ENCODE data around the gene CHST14.
A peak's percentile ranks its signal among the peaks of the same experiment; 100 is the strongest.

The CHST14 gene, protein sequence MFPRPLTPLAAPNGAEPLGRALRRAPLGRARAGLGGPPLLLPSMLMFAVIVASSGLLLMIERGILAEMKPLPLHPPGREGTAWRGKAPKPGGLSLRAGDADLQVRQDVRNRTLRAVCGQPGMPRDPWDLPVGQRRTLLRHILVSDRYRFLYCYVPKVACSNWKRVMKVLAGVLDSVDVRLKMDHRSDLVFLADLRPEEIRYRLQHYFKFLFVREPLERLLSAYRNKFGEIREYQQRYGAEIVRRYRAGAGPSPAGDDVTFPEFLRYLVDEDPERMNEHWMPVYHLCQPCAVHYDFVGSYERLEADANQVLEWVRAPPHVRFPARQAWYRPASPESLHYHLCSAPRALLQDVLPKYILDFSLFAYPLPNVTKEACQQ

DNA sequence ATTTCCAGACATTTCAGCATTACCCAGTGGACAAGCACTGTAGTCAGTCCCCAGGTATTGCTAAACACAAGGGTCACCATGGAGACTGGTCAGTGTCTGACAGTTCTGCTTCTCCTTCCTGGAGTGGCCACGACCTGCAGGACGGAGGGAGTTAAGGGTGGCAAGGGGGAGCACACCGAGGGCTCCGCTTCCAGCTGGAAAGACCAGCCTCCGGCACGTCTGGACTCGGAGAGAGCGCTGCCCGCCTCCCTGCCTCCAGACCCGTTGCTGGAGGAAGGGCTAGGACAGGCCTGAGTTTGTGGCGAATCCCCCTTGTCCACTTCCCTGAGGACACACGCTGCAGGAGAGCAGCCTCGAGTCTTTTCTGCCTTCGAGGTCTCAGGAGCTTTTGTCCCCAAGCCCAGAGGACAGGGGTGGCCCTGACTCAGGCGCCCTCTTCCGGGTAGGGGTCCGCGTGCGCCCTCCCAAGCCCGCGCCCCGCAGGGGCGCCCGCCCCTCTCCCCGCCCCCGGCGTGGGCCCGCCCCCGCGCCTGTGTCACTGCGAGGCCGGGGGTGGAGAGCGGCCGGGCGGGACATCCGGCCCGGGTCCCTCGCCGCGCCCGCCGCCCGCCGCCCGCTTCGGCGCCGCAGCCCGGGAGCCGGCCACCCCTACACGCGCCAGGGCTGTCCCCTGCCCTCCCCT, at the start of gene CHST14:
Gene CHST14, plus strand, starts transcription at position 562 of the 682 bp plus-strand sequence. CDS start 230 bp downstream, outside the sequence.
- H3K4me3 ChIP-seq (ENCODE audit: low read depth, low read length) = peak within 1 kb of the TSS; percentile 91
- peaks cover 11% of the 10 kb centered on the region for H3K4me1 ChIP-seq (ENCODE audit: control insufficient read depth, insufficient read depth, low read length)
- H3K27me3 ChIP-seq (ENCODE audit: control insufficient read depth, insufficient read depth, low read length) = peaks cover 5% of the 10 kb centered on the region
- peaks cover 16% of the 10 kb centered on the region for H3K36me3 ChIP-seq (ENCODE audit: control insufficient read depth, insufficient read depth, low read length)
- peak within 1 kb of the TSS; percentile 83 for H3K9ac ChIP-seq (ENCODE audit: low read depth, low read length)
- H3K9me3 ChIP-seq (ENCODE audit: control insufficient read depth, insufficient read depth, low read length) = no peaks in the 10 kb centered on the region

DNA sequence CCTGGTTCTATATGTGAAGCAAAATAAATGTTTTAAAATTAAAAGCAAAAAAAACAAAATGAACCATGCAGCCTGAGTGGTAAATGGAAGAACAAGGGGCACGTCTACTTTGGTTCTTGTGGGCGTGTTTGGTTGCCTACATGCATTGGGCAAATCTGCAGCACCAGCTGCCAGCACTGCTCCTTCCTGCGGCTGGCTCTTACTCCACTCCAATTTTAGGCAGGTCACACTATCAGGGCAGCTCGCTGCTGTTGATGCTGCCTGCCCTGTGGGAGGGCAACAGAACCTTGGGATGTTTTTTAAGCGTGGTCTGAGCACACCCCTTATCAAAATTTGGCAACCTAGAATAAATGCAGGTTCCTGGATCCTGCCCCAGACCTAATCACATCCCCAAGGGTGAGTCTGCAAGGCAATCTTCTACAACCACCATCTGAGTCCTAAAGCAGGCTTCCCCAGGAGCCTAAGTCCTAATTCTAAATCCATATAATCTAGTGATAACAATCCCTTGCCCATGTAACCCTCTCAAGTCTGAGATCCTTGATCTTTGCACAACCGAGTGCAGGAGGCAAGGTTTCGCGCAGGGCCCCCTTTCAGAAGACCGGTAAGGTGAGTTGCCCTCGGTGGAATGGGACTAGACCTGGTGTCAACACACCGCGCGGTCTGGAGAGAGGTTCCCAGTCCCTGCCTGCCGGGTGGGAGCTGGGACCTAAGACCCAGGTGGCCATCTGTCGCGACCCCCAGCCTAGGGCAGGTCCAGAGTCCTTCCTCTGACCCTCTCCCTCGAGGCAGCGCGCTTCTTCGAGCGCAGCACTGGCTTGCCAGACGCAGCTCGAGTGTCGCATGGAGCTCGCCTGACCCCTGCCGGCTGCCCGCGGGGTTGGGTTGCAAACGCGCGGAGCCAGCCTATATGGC, 49.3 kb upstream of the CHST14 start:
- H3K27me3 ChIP-seq (ENCODE audit: control insufficient read depth, insufficient read depth, low read length) = no peaks in the 10 kb centered on the region
- peak overlapping the region; percentile 46 for H3K4me3 ChIP-seq (ENCODE audit: low read depth, low read length)
- peaks cover 7% of the 10 kb centered on the region for H3K4me1 ChIP-seq (ENCODE audit: control insufficient read depth, insufficient read depth, low read length)
- H3K9me3 ChIP-seq (ENCODE audit: control insufficient read depth, insufficient read depth, low read length) = no peaks in the 10 kb centered on the region
- no peak overlapping the region for H3K9ac ChIP-seq (ENCODE audit: low read depth, low read length)
- peaks cover 9% of the 10 kb centered on the region for H3K36me3 ChIP-seq (ENCODE audit: control insufficient read depth, insufficient read depth, low read length)

GRCh38 chr15:40424483-40425115, 46.2 kb upstream of the CHST14 start:
- Histone ChIP-seq H3K36me3 (ENCODE audit: control insufficient read depth, insufficient read depth, low read length) (peaks cover 3% of the 10 kb centered on the region), H3K27me3 (ENCODE audit: control insufficient read depth, insufficient read depth, low read length) (no peaks in the 10 kb centered on the region), H3K9ac (ENCODE audit: low read depth, low read length) (no peak overlapping the region), H3K9me3 (ENCODE audit: control insufficient read depth, insufficient read depth, low read length) (no peaks in the 10 kb centered on the region), H3K4me3 (ENCODE audit: low read depth, low read length) (no peak overlapping the region), H3K4me1 (ENCODE audit: control insufficient read depth, insufficient read depth, low read length) (peaks cover 7% of the 10 kb centered on the region)

GRCh38 chr15:40425681-40426080, 45.1 kb upstream of the CHST14 start:
- Histone ChIP-seq H3K4me3 (ENCODE audit: low read depth, low read length) (no peak overlapping the region), H3K4me1 (ENCODE audit: control insufficient read depth, insufficient read depth, low read length) (peaks cover 10% of the 10 kb centered on the region), H3K27me3 (ENCODE audit: control insufficient read depth, insufficient read depth, low read length) (no peaks in the 10 kb centered on the region), H3K36me3 (ENCODE audit: control insufficient read depth, insufficient read depth, low read length) (peaks cover 3% of the 10 kb centered on the region), H3K9ac (ENCODE audit: low read depth, low read length) (no peak overlapping the region), H3K9me3 (ENCODE audit: control insufficient read depth, insufficient read depth, low read length) (no peaks in the 10 kb centered on the region)

DNA sequence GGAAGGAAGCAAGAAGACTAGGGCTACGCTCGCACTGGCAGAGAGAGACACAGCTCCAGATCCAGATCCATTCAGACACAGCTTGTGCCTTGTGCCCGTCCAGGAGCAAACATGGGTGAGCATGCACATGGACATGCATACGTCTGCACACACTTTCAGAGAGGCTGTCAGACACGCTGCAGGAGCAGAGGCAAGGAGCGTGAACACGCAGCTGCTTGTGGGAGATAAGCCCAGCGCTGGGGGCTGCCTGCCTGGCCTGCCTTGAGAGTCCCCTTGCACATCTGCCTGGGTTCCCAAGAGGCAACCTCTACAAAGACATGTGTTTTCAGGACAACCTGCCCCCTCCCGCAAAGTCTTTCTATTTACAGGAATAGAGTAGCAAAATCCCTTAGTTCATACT, 43.6 kb upstream of the CHST14 start:
- no peaks in the 10 kb centered on the region for H3K27me3 ChIP-seq (ENCODE audit: control insufficient read depth, insufficient read depth, low read length)
- H3K9ac ChIP-seq (ENCODE audit: low read depth, low read length) = no peak overlapping the region
- no peak overlapping the region for H3K4me3 ChIP-seq (ENCODE audit: low read depth, low read length)
- H3K4me1 ChIP-seq (ENCODE audit: control insufficient read depth, insufficient read depth, low read length) = peaks cover 3% of the 10 kb centered on the region
- no peaks in the 10 kb centered on the region for H3K9me3 ChIP-seq (ENCODE audit: control insufficient read depth, insufficient read depth, low read length)
- H3K36me3 ChIP-seq (ENCODE audit: control insufficient read depth, insufficient read depth, low read length) = peaks cover 3% of the 10 kb centered on the region

DNA sequence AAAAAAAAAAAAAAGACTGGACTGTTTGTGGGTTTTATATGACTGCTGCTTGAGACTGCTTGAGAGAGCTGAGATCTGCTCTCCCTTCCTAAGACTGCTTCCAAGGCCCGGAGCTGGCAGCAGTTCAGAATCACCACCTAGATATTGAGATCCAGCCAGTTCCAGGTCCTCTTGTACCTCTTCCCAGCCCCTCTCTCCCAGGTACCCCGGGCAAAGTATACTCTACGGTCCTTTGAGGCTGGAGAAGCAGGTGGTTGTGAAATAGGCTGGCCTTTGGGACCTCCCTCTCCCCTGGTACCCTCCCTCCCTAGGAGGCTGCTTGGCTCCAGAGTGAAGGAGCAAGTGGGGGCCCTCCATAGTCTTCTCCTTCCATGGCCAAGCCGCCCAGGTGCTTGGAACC, 42.6 kb upstream of the CHST14 start:
- Histone ChIP-seq H3K36me3 (ENCODE audit: control insufficient read depth, insufficient read depth, low read length) (peaks cover 3% of the 10 kb centered on the region), H3K9ac (ENCODE audit: low read depth, low read length) (no peak overlapping the region), H3K4me3 (ENCODE audit: low read depth, low read length) (no peak overlapping the region)

GRCh38 chr15:40429068-40429710, 41.6 kb upstream of the CHST14 start:
- Histone ChIP-seq H3K9ac (ENCODE audit: low read depth, low read length) (no peak overlapping the region), H3K36me3 (ENCODE audit: control insufficient read depth, insufficient read depth, low read length) (peaks cover 3% of the 10 kb centered on the region), H3K4me3 (ENCODE audit: low read depth, low read length) (no peak overlapping the region), H3K4me1 (ENCODE audit: control insufficient read depth, insufficient read depth, low read length) (peaks cover 3% of the 10 kb centered on the region), H3K9me3 (ENCODE audit: control insufficient read depth, insufficient read depth, low read length) (no peaks in the 10 kb centered on the region), H3K27me3 (ENCODE audit: control insufficient read depth, insufficient read depth, low read length) (peaks cover 11% of the 10 kb centered on the region)

More for the DNA sequence above, 42.6 kb upstream of the CHST14 start:
- peaks cover 1% of the 10 kb centered on the region for H3K27me3 ChIP-seq (ENCODE audit: control insufficient read depth, insufficient read depth, low read length)
- H3K4me1 ChIP-seq (ENCODE audit: control insufficient read depth, insufficient read depth, low read length) = peaks cover 3% of the 10 kb centered on the region
- H3K9me3 ChIP-seq (ENCODE audit: control insufficient read depth, insufficient read depth, low read length) = no peaks in the 10 kb centered on the region

GRCh38 chr15:40430271-40430805, 40.4 kb upstream of the CHST14 start:
- Histone ChIP-seq H3K9me3 (ENCODE audit: control insufficient read depth, insufficient read depth, low read length) (no peaks in the 10 kb centered on the region), H3K4me1 (ENCODE audit: control insufficient read depth, insufficient read depth, low read length) (peaks cover 3% of the 10 kb centered on the region), H3K36me3 (ENCODE audit: control insufficient read depth, insufficient read depth, low read length) (peaks cover 3% of the 10 kb centered on the region), H3K9ac (ENCODE audit: low read depth, low read length) (no peak overlapping the region), H3K4me3 (ENCODE audit: low read depth, low read length) (no peak overlapping the region), H3K27me3 (ENCODE audit: control insufficient read depth, insufficient read depth, low read length) (peaks cover 23% of the 10 kb centered on the region)

DNA sequence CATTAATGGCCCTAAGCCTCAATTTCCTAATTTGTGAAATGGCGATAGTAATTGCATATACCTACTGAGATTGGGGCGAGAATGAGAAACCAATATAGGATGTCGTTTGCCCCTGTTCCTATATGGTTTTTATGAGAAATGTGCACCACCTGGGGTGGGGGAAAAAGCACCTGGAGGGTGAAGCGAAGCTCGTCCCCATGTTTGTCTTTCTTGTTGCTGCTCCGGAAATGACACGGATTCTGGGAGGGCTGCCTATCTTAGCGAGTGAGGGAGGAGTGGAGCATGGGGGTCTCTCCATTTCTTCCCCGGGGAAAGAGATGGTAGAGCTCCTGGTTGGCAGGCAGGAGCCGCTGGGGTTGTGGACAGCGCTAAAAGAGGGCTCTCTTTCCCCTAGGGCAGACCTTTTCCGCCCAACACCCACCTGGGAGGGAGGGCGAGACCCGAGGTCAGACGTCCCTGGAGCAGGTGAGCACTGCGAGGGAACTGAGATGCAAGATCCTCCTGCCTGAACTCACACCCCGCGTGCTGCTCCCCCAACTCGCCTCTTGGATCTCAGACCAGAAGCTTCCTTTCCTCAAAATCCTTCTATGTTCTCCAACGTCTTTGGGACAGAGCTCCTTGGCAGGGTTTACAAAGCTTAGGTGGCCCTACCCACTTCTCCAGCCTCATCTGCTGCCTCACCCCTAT, 35.6 kb upstream of the CHST14 start:
- Histone ChIP-seq H3K4me3 (ENCODE audit: low read depth, low read length) (peak overlapping the region; percentile 96), H3K9me3 (ENCODE audit: control insufficient read depth, insufficient read depth, low read length) (no peaks in the 10 kb centered on the region), H3K4me1 (ENCODE audit: control insufficient read depth, insufficient read depth, low read length) (peaks cover 16% of the 10 kb centered on the region), H3K36me3 (ENCODE audit: control insufficient read depth, insufficient read depth, low read length) (no peaks in the 10 kb centered on the region), H3K9ac (ENCODE audit: low read depth, low read length) (no peak overlapping the region), H3K27me3 (ENCODE audit: control insufficient read depth, insufficient read depth, low read length) (peaks cover 33% of the 10 kb centered on the region)

DNA sequence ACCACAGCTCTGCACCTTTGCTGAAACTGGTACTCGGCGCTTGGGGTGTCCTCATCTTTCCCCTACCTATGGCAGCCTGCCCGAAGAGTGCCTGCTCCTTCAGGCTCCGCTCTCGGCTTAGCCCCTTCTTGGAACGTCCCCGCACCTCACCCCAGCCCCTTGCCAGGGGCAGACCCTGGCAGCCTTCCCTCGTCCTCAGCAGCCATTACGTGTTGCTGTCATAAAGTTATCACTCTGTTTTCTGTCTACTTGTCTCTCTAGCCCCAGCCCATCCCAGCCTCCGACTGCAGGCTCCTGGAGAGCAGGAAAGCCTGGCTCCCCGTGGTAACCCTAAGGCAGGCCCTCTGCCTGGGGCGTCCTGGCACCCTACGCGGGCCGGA, 35.1 kb upstream of the CHST14 start:
- Histone ChIP-seq H3K9me3 (ENCODE audit: control insufficient read depth, insufficient read depth, low read length) (no peaks in the 10 kb centered on the region), H3K4me1 (ENCODE audit: control insufficient read depth, insufficient read depth, low read length) (peaks cover 14% of the 10 kb centered on the region)

More for the DNA sequence above, 35.1 kb upstream of the CHST14 start:
- peak overlapping the region; percentile 8 for H3K9ac ChIP-seq (ENCODE audit: low read depth, low read length)
- H3K27me3 ChIP-seq (ENCODE audit: control insufficient read depth, insufficient read depth, low read length) = peaks cover 33% of the 10 kb centered on the region
- peak overlapping the region; percentile 96 for H3K4me3 ChIP-seq (ENCODE audit: low read depth, low read length)
- no peaks in the 10 kb centered on the region for H3K36me3 ChIP-seq (ENCODE audit: control insufficient read depth, insufficient read depth, low read length)

All from iPS-15b (cell line).